GM12878 (cell line): ENCODE data around the gene FRMD5. TPM values are rescaled to one million over a fixed set of nuclear protein-coding genes. Genes with fewer than 3 reads are reported as not detected.

Experiments used
- ATAC-seq: fragments of 200-7000 bp; cut with Tn5 transposase; 3 replicates; pipeline ENCODE4 v1.9.1; 2020; ENCODE audit warnings: mild to moderate bottlenecking, moderate library complexity
- BruUV-seq: library from RNA; stranded (reverse); fragments of 400-500 nt; replicated peaks from 2 replicates; lab custom pipeline; 2021; lab: Mats Ljungman, UMichigan
- CTCF ChIA-PET: fragments of 300-600 bp; sonication (Branson Sonifier 250); formaldehyde crosslinking; extraction: SDS; loops from one replicate; lab custom pipeline; 2021; ENCODE audit warnings: inconsistent platforms; lab: Yijun Ruan, JAX
- POLR2A ChIA-PET: fragments of 350-600 bp; formaldehyde crosslinking; extraction: SDS; loops from one replicate; lab custom pipeline; 2021; ENCODE audit warnings: inconsistent platforms; lab: Charles Lee
- RAD21 ChIA-PET: fragments of 300-600 bp; sonication (Branson Sonifier 250); formaldehyde crosslinking; loops from one replicate; lab custom pipeline; 2023; ENCODE audit warnings: antibody characterized with exemption; ENCODE audit not compliant: unreplicated experiment; lab: Charles Lee
- SMC1A ChIA-PET: fragments of 300-600 bp; sonication (Branson Sonifier 250); formaldehyde crosslinking; loops from one replicate; lab custom pipeline; 2023; ENCODE audit not compliant: unreplicated experiment, uncharacterized antibody; lab: Charles Lee
- DNase-seq: peaks from one replicate; pipeline ENCODE4 v3.0.0-alpha.2; 2011; ENCODE audit warnings: low read depth, low spot score
- FAIRE-seq: peaks from 3 replicates; lab custom pipeline; 2011; peaks lifted over from hg19 to GRCh38; lab: Jason Lieb, UNC
- H2AFZ ChIP-seq: 2 replicates; pipeline ENCODE4 v1.6.0; 2011; ENCODE audit warnings: low read depth, low read length, control low read depth; ENCODE audit not compliant: control insufficient read depth
- H3K27ac ChIP-seq: 2 replicates; pipeline ENCODE4 v1.5.1; 2011; ENCODE audit warnings: control low read depth; ENCODE audit not compliant: control insufficient read depth, insufficient read depth
- H3K27me3 ChIP-seq, 2 experiments: replicated peaks in 1 of 2; 2 replicates each; pipeline versions ENCODE4 v1.6.0 to v1.6.1; 2011; ENCODE audit warnings: low read length in 1 of 2; ENCODE audit not compliant: control insufficient read depth in 2 of 2, insufficient read depth in 2 of 2
- H3K36me3 ChIP-seq, 2 experiments: 2 replicates each; pipeline ENCODE4 v1.5.1; 2011; ENCODE audit warnings: low read length in 1 of 2; ENCODE audit not compliant: control insufficient read depth in 2 of 2, insufficient read depth in 2 of 2
- H3K4me1 ChIP-seq: 2 replicates; pipeline ENCODE4 v1.6.1; 2011; ENCODE audit warnings: mild to moderate bottlenecking, low read length, moderate library complexity, mixed read lengths; ENCODE audit not compliant: control insufficient read depth, insufficient read depth
- H3K4me2 ChIP-seq: 2 replicates; pipeline ENCODE4 v1.6.0; 2011; ENCODE audit warnings: control low read depth; ENCODE audit not compliant: control insufficient read depth, insufficient read depth
- H3K4me3 ChIP-seq: fragments of 200-600 bp; sonication (generic); 2 replicates; pipeline ENCODE4 v1.5.1; 2016
- H3K79me2 ChIP-seq: 2 replicates; pipeline ENCODE4 v1.6.0; 2011; ENCODE audit warnings: low read length; ENCODE audit not compliant: control insufficient read depth, insufficient read depth
- H3K9ac ChIP-seq: 2 replicates; pipeline ENCODE4 v1.8.0; 2011; ENCODE audit warnings: low read length, control low read depth, mixed read lengths; ENCODE audit not compliant: control insufficient read depth, insufficient read depth
- H3K9me3 ChIP-seq: replicated peaks from 3 replicates; pipeline ENCODE4 v1.5.1; 2011; ENCODE audit warnings: mild to moderate bottlenecking, low read length; ENCODE audit not compliant: control insufficient read depth, insufficient read depth
- H4K20me1 ChIP-seq: 2 replicates; pipeline ENCODE4 v1.6.0; 2011; ENCODE audit not compliant: control insufficient read depth, insufficient read depth
- BMI1 ChIP-seq: fragments of 450-650 bp; IDR thresholded peaks from 2 replicates; pipeline ENCODE4 v1.6.1; 2016; ENCODE audit warnings: mild to moderate bottlenecking, moderate library complexity, borderline replicate concordance
- CBX5 ChIP-seq: sonication (generic); IDR thresholded peaks from 2 replicates; pipeline ENCODE4 v1.6.1; 2016; ENCODE audit warnings: low read depth, moderate library complexity, mild to moderate bottlenecking, inconsistent platforms
- CHD4 ChIP-seq: fragments of 200-600 bp; sonication (generic); IDR thresholded peaks from 2 replicates; pipeline ENCODE4 v1.6.1; 2016; ENCODE audit warnings: mild to moderate bottlenecking
- HCFC1 ChIP-seq: fragments of 150-350 bp; IDR thresholded peaks from 2 replicates; pipeline ENCODE4 v1.6.1; 2014; ENCODE audit warnings: low read length
- IRF3 ChIP-seq: fragments of 450-650 bp; IDR thresholded peaks from 2 replicates; pipeline ENCODE4 v1.6.1; 2014; ENCODE audit warnings: mild to moderate bottlenecking
- NR2C2 ChIP-seq: IDR thresholded peaks from 2 replicates; pipeline ENCODE4 v1.6.1; 2011; ENCODE audit warnings: borderline replicate concordance, low read depth; ENCODE audit not compliant: control insufficient read depth, insufficient read length
- SREBF2 ChIP-seq: IDR thresholded peaks from 2 replicates; pipeline ENCODE4 v1.6.1; 2012; ENCODE audit warnings: mild to moderate bottlenecking, low read length
- STAT1 ChIP-seq: fragments of 450-650 bp; conservative IDR thresholded peaks from 2 replicates; pipeline ENCODE4 v1.6.1; 2014; ENCODE audit warnings: antibody characterized with exemption, mild to moderate bottlenecking
- USF1 ChIP-seq: IDR thresholded peaks from 2 replicates; pipeline ENCODE4 v1.6.1; 2011; ENCODE audit warnings: borderline replicate concordance, low read depth, mild to moderate bottlenecking, moderate library complexity, mixed read lengths, low read length; ENCODE audit not compliant: insufficient read depth; ENCODE audit errors: extremely low read length
- WGBS: methylation state at CpG from one replicate; pipeline ENCODE4 v1.1.6; 2016; ENCODE audit warnings: low lambda C conversion rate; ENCODE audit not compliant: insufficient replicate concordance, insufficient coverage; ENCODE audit errors: missing lambda C conversion rate; 5-methylcytosine and 5-hydroxymethylcytosine counted together
- in situ Hi-C: fragments of 300-500 bp; cut with MboI; formaldehyde crosslinking; loops from 9 replicates; pipeline ENCODE4 v1.14.3; 2018; ENCODE audit warnings: mixed read lengths
- intact Hi-C: fragments of 100-400 bp; cut with micrococcal nuclease; formaldehyde crosslinking; loops from one replicate; pipeline ENCODE4 v1.14.2; 2022; ENCODE audit not compliant: unreplicated experiment
- polyA plus RNA-seq, 11 experiments: library from polyadenylated mRNA; depleted of rRNA in 4 of 11; unstranded in 6 of 11; stranded (reverse) in 5 of 11; fragments of >200 nt; fragmentation: Nextera tagmentation in 4 of 11; fragmentation: Illumina TruSeq in 1 of 11; extraction: Ambion mirVana in 4 of 11; extraction: Trizol in 1 of 11; gene quantifications; 1 replicate in 1 of 11; 2 replicates in 10 of 11; pipeline versions ENCODE4 v1.2.1 to v1.2.3, GENCODE V29; 2011 to 2016; ENCODE audit warnings: inconsistent platforms in 2 of 11, missing spikeins in 2 of 11, low read depth in 1 of 11
- total RNA-seq, 4 experiments: library from RNA; depleted of rRNA in 3 of 4; stranded (reverse); fragments of >200 nt in 3 of 4; fragmentation: Illumina TruSeq in 1 of 4; extraction: Trizol in 1 of 4; gene quantifications; 2 replicates each; pipeline versions ENCODE4 v1.2.1 to v1.2.3, GENCODE V29; 2013 to 2021
- TF ChIP-seq, protein P1 (sequence below): fragments of 450-650 bp; IDR thresholded peaks from 2 replicates; pipeline ENCODE4 v1.6.1; 2016; ENCODE audit warnings: mild to moderate bottlenecking
- TF ChIP-seq, protein P2 (sequence below): IDR thresholded peaks from 2 replicates; pipeline ENCODE4 v1.6.1; 2011; ENCODE audit warnings: borderline replicate concordance, low read depth, mild to moderate bottlenecking, moderate library complexity, low read length; ENCODE audit not compliant: insufficient read depth, poor library complexity, severe bottlenecking

FRMD5 gene
- total and polyA plus RNA-seq, 10 of the 15 experiments (the other 5 are each of a cell fraction or from before 2014, with no cell fraction given), result 0.26 to 6.4 (median 0.68) TPM; not detected in 1

DNA sequence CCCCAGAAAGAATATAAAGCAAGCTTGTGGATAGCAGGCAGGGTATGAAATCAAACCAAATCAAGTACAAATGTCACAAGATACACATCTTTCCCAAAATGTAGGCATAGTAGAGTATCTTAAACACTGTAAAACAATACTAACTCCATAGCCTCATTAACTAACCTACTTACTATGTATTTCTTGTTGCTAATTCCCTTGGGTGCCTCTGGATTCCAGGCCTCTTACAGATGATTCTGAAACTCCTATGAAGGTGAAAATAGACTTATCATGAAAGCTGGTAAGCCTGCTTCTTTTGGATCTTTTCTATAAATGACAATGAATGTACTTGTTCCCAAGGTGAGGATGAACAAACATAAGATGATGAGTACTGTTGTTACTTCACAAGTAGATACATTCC lies 93.8 kb downstream of the FRMD5 start (continued):
- TF ChIP-seq IRF3, result no peak

DNA sequence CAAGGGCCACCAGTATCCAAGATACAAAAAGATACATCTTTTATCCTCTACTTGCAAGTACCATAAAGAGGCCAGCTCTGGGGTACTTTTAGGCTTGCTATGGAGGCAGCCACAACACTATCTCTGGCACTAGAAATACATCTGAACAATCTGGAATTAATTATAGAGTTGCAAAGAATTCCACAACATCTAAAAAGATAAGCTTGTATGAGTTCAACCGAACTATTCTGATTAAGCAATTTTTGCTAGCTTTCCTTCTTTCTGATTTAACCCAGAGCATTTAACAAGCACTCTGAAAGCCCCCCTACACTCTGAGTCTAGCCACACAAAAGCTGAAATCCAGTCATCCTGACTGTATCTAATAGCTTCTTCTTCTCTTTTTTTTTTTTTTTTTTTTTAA lies 95.4 kb downstream of the FRMD5 start:
- Histone ChIP-seq H3K36me3 (no peaks in the 10 kb centered on the region), H3K4me1 (no peaks in the 10 kb centered on the region), H3K79me2 (no peaks in the 10 kb centered on the region), H4K20me1 (no peaks in the 10 kb centered on the region), H3K4me2 (no peak overlapping the region), H3K27me3 (no peaks in the 10 kb centered on the region), H3K4me3 (no peak overlapping the region), H2AFZ (no peak overlapping the region), H3K27ac (no peak overlapping the region), H3K9ac (no peak overlapping the region), H3K9me3 (no peaks in the 10 kb centered on the region)
- TF ChIP-seq SREBF2 (no peak), BMI1 (no peak), HCFC1 (no peak), NR2C2 (no peak), STAT1 (no peak), CHD4 (no peak), USF1 (no peak), CBX5 (no peak)
- TF ChIP-seq, protein P1, sequence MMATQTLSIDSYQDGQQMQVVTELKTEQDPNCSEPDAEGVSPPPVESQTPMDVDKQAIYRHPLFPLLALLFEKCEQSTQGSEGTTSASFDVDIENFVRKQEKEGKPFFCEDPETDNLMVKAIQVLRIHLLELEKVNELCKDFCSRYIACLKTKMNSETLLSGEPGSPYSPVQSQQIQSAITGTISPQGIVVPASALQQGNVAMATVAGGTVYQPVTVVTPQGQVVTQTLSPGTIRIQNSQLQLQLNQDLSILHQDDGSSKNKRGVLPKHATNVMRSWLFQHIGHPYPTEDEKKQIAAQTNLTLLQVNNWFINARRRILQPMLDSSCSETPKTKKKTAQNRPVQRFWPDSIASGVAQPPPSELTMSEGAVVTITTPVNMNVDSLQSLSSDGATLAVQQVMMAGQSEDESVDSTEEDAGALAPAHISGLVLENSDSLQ, result no peak
- TF ChIP-seq, protein P2, sequence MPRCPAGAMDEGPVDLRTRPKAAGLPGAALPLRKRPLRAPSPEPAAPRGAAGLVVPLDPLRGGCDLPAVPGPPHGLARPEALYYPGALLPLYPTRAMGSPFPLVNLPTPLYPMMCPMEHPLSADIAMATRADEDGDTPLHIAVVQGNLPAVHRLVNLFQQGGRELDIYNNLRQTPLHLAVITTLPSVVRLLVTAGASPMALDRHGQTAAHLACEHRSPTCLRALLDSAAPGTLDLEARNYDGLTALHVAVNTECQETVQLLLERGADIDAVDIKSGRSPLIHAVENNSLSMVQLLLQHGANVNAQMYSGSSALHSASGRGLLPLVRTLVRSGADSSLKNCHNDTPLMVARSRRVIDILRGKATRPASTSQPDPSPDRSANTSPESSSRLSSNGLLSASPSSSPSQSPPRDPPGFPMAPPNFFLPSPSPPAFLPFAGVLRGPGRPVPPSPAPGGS, result no peak
- WGBS, result 82% methylated on average over 1 of the region's 1 CpG
- DNase-seq (no peak), FAIRE-seq (no peak), ATAC-seq (no peak)
- intact Hi-C loops (no loop called here), in situ Hi-C loops (no loop called here)
- ChIA-PET RAD21 (interaction anchor here (0.6 kb wide), 1 partner anchor 557 kb away, joined by 3 read pairs; no protein-coding TSS in a partner anchor), CTCF (interaction anchor here (1.1 to 1.6 kb wide), 3 partner anchors 33 to 195 kb away, joined by 3 to 7 read pairs (median 3); no protein-coding TSS in a partner anchor), SMC1A (interaction anchor here (0.9 to 1.2 kb wide), 3 partner anchors 8 to 16 kb away, joined by 3 read pairs; no protein-coding TSS in a partner anchor), POLR2A (interaction anchor here (0.6 to 0.7 kb wide), 2 partner anchors 233 to 850 kb away, joined by 3 to 4 read pairs; no protein-coding TSS in a partner anchor)
- no TSS peak for BruUV-seq
